GM12878 (cell line): ENCODE data around the gene CDC42BPB. TPM values are rescaled to one million over a fixed set of nuclear protein-coding genes. Genes with fewer than 3 reads are reported as not detected.

Source experiments
- ATAC-seq: fragments of 200-7000 bp; cut with Tn5 transposase; 3 replicates; pipeline ENCODE4 v1.9.1; 2020; ENCODE audit warnings: mild to moderate bottlenecking, moderate library complexity
- BruUV-seq: library from RNA; stranded (reverse); fragments of 400-500 nt; replicated peaks from 2 replicates; lab custom pipeline; 2021; lab: Mats Ljungman, UMichigan
- CTCF ChIA-PET: fragments of 300-600 bp; sonication (Branson Sonifier 250); formaldehyde crosslinking; extraction: SDS; loops from one replicate; lab custom pipeline; 2021; ENCODE audit warnings: inconsistent platforms; lab: Yijun Ruan, JAX
- POLR2A ChIA-PET: fragments of 350-600 bp; formaldehyde crosslinking; extraction: SDS; loops from one replicate; lab custom pipeline; 2021; ENCODE audit warnings: inconsistent platforms; lab: Charles Lee
- RAD21 ChIA-PET: fragments of 300-600 bp; sonication (Branson Sonifier 250); formaldehyde crosslinking; loops from one replicate; lab custom pipeline; 2023; ENCODE audit warnings: antibody characterized with exemption; ENCODE audit not compliant: unreplicated experiment; lab: Charles Lee
- SMC1A ChIA-PET: fragments of 300-600 bp; sonication (Branson Sonifier 250); formaldehyde crosslinking; loops from one replicate; lab custom pipeline; 2023; ENCODE audit not compliant: unreplicated experiment, uncharacterized antibody; lab: Charles Lee
- DNase-seq: peaks from one replicate; pipeline ENCODE4 v3.0.0-alpha.2; 2011; ENCODE audit warnings: low read depth, low spot score
- FAIRE-seq: peaks from 3 replicates; lab custom pipeline; 2011; peaks lifted over from hg19 to GRCh38; lab: Jason Lieb, UNC
- H2AFZ ChIP-seq: 2 replicates; pipeline ENCODE4 v1.6.0; 2011; ENCODE audit warnings: low read depth, low read length, control low read depth; ENCODE audit not compliant: control insufficient read depth
- H3K27ac ChIP-seq: 2 replicates; pipeline ENCODE4 v1.5.1; 2011; ENCODE audit warnings: control low read depth; ENCODE audit not compliant: control insufficient read depth, insufficient read depth
- H3K27me3 ChIP-seq, 2 experiments: replicated peaks in 1 of 2; 2 replicates each; pipeline versions ENCODE4 v1.6.0 to v1.6.1; 2011; ENCODE audit warnings: low read length in 1 of 2; ENCODE audit not compliant: control insufficient read depth in 2 of 2, insufficient read depth in 2 of 2
- H3K36me3 ChIP-seq, 2 experiments: 2 replicates each; pipeline ENCODE4 v1.5.1; 2011; ENCODE audit warnings: low read length in 1 of 2; ENCODE audit not compliant: control insufficient read depth in 2 of 2, insufficient read depth in 2 of 2
- H3K4me1 ChIP-seq: 2 replicates; pipeline ENCODE4 v1.6.1; 2011; ENCODE audit warnings: mild to moderate bottlenecking, low read length, moderate library complexity, mixed read lengths; ENCODE audit not compliant: control insufficient read depth, insufficient read depth
- H3K4me2 ChIP-seq: 2 replicates; pipeline ENCODE4 v1.6.0; 2011; ENCODE audit warnings: control low read depth; ENCODE audit not compliant: control insufficient read depth, insufficient read depth
- H3K4me3 ChIP-seq: fragments of 200-600 bp; sonication (generic); 2 replicates; pipeline ENCODE4 v1.5.1; 2016
- H3K79me2 ChIP-seq: 2 replicates; pipeline ENCODE4 v1.6.0; 2011; ENCODE audit warnings: low read length; ENCODE audit not compliant: control insufficient read depth, insufficient read depth
- H3K9ac ChIP-seq: 2 replicates; pipeline ENCODE4 v1.8.0; 2011; ENCODE audit warnings: low read length, control low read depth, mixed read lengths; ENCODE audit not compliant: control insufficient read depth, insufficient read depth
- H3K9me3 ChIP-seq: replicated peaks from 3 replicates; pipeline ENCODE4 v1.5.1; 2011; ENCODE audit warnings: mild to moderate bottlenecking, low read length; ENCODE audit not compliant: control insufficient read depth, insufficient read depth
- H4K20me1 ChIP-seq: 2 replicates; pipeline ENCODE4 v1.6.0; 2011; ENCODE audit not compliant: control insufficient read depth, insufficient read depth
- BCL3 ChIP-seq: IDR thresholded peaks from 2 replicates; pipeline ENCODE4 v1.6.1; 2011; ENCODE audit warnings: borderline replicate concordance, low read depth, mild to moderate bottlenecking, moderate library complexity, low read length; ENCODE audit not compliant: insufficient read depth, poor library complexity, severe bottlenecking
- MAX ChIP-seq: IDR thresholded peaks from 2 replicates; pipeline ENCODE4 v1.6.1; 2012; ENCODE audit warnings: low read depth, low read length, improper control_type of control experiment
- NFIC ChIP-seq: IDR thresholded peaks from 2 replicates; pipeline ENCODE4 v1.6.1; 2012; ENCODE audit warnings: low read depth, mild to moderate bottlenecking, inconsistent platforms, low read length, moderate library complexity
- POLR2A ChIP-seq: IDR thresholded peaks from 2 replicates; pipeline ENCODE4 v1.6.1; 2011; ENCODE audit warnings: low read depth, mild to moderate bottlenecking, low read length
- WGBS: methylation state at CpG from one replicate; pipeline ENCODE4 v1.1.6; 2016; ENCODE audit warnings: low lambda C conversion rate; ENCODE audit not compliant: insufficient replicate concordance, insufficient coverage; ENCODE audit errors: missing lambda C conversion rate; 5-methylcytosine and 5-hydroxymethylcytosine counted together
- in situ Hi-C: fragments of 300-500 bp; cut with MboI; formaldehyde crosslinking; loops from 9 replicates; pipeline ENCODE4 v1.14.3; 2018; ENCODE audit warnings: mixed read lengths
- intact Hi-C: fragments of 100-400 bp; cut with micrococcal nuclease; formaldehyde crosslinking; loops from one replicate; pipeline ENCODE4 v1.14.2; 2022; ENCODE audit not compliant: unreplicated experiment
- polyA plus RNA-seq, 11 experiments: library from polyadenylated mRNA; depleted of rRNA in 4 of 11; unstranded in 6 of 11; stranded (reverse) in 5 of 11; fragments of >200 nt; fragmentation: Nextera tagmentation in 4 of 11; fragmentation: Illumina TruSeq in 1 of 11; extraction: Ambion mirVana in 4 of 11; extraction: Trizol in 1 of 11; gene quantifications; 1 replicate in 1 of 11; 2 replicates in 10 of 11; pipeline versions ENCODE4 v1.2.1 to v1.2.3, GENCODE V29; 2011 to 2016; ENCODE audit warnings: inconsistent platforms in 2 of 11, missing spikeins in 2 of 11, low read depth in 1 of 11
- total RNA-seq, 4 experiments: library from RNA; depleted of rRNA in 3 of 4; stranded (reverse); fragments of >200 nt in 3 of 4; fragmentation: Illumina TruSeq in 1 of 4; extraction: Trizol in 1 of 4; gene quantifications; 2 replicates each; pipeline versions ENCODE4 v1.2.1 to v1.2.3, GENCODE V29; 2013 to 2021
- TF ChIP-seq, protein P1 (sequence below): fragments of 450-650 bp; IDR thresholded peaks from 2 replicates; pipeline ENCODE4 v1.6.1; 2018; ENCODE audit warnings: mild to moderate bottlenecking, low read depth, moderate library complexity; ENCODE audit not compliant: partially characterized antibody

Gene CDC42BPB
- total and polyA plus RNA-seq, 10 of the 15 experiments (the other 5 are each of a cell fraction or from before 2014, with no cell fraction given) = 0.42 to 22.1 (median 13.3) TPM

DNA sequence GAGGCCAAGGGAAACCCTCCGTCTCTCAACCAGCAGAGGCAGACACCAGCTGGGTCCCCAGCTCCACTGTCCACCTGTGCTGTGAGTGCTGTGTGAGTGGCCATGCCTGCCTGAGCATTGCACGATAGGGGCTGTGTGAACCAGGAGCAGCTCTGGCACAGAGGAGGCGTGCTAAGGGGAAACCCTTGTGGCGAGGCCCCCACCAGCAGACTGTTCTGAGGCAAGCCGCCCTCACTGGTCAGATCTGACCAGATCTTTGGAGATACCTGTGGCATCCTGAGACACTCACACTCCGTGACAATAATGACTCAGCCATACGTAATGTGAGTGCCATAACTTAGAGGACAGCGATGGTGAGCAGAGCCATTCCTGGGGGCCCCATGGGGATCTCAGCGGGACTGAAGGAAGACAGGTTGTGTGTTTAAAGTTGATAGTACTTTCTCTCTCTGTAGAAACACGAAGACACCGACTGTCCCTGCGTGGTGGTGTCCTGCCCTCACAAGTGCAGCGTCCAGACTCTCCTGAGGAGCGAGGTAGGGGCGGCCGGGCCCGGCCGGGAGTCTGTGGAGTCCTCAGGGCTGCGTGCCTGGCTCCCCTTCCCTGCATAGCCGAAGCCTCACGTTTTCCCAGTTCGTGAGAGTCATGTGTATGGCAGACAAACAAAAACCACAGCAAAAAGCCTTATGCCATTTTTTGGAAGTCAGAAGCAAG is 171.5 kb downstream of the CDC42BPB start:
- Histone ChIP-seq H3K4me3 (no peak overlapping the region), H3K36me3 (peaks cover 32 to 42% of the 10 kb centered on the region in 2 experiments), H3K79me2 (no peaks in the 10 kb centered on the region), H3K4me1 (no peaks in the 10 kb centered on the region), H3K4me2 (no peak overlapping the region), H2AFZ (no peak overlapping the region), H3K27ac (no peak overlapping the region), H3K9ac (no peak overlapping the region), H4K20me1 (no peaks in the 10 kb centered on the region), H3K9me3 (no peaks in the 10 kb centered on the region), H3K27me3 (no peaks in the 10 kb centered on the region)
- TF ChIP-seq MAX = no peak
- TF ChIP-seq NFIC = no peak
- peak; percentile 82 for TF ChIP-seq BCL3
- TF ChIP-seq, protein P1, sequence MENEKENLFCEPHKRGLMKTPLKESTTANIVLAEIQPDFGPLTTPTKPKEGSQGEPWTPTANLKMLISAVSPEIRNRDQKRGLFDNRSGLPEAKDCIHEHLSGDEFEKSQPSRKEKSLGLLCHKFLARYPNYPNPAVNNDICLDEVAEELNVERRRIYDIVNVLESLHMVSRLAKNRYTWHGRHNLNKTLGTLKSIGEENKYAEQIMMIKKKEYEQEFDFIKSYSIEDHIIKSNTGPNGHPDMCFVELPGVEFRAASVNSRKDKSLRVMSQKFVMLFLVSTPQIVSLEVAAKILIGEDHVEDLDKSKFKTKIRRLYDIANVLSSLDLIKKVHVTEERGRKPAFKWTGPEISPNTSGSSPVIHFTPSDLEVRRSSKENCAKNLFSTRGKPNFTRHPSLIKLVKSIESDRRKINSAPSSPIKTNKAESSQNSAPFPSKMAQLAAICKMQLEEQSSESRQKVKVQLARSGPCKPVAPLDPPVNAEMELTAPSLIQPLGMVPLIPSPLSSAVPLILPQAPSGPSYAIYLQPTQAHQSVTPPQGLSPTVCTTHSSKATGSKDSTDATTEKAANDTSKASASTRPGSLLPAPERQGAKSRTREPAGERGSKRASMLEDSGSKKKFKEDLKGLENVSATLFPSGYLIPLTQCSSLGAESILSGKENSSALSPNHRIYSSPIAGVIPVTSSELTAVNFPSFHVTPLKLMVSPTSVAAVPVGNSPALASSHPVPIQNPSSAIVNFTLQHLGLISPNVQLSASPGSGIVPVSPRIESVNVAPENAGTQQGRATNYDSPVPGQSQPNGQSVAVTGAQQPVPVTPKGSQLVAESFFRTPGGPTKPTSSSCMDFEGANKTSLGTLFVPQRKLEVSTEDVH = no peak
- peak; percentile 58 for TF ChIP-seq POLR2A
- ATAC-seq (no peak), DNase-seq (no peak), FAIRE-seq (no peak)
- intact Hi-C loops (no loop called here), in situ Hi-C loops (no loop called here)
- ChIA-PET RAD21 (no interaction called here), SMC1A (no interaction called here), CTCF (interaction anchor here (1.3 kb wide), 1 partner anchor 191 kb away, joined by 3 read pairs; no protein-coding TSS in a partner anchor), POLR2A (no interaction called here)
- 95% methylated on average over 22 of the region's 22 CpGs for WGBS
- BruUV-seq = no TSS peak
